OCI-LY3 (cell line): ENCODE data around the gene SLC25A21.

Experiments used
- H2AFZ ChIP-seq: fragments of 200-600, 300-600 bp; shearing (Covaris generic); 2 replicates; pipeline ENCODE4 v1.6.0; 2014; ENCODE audit warnings: antibody characterized with exemption, low read depth, low read length
- H3K27ac ChIP-seq: fragments of 200-600, 300-600 bp; sonication (generic); 2 replicates; pipeline ENCODE4 v1.5.1; 2014; ENCODE audit warnings: mild to moderate bottlenecking, low read length, moderate library complexity, mixed read lengths
- H3K27me3 ChIP-seq: fragments of 200-600, 300-600 bp; sonication (generic); 2 replicates; pipeline ENCODE4 v1.6.1; 2014; ENCODE audit warnings: low read depth, low read length, mixed read lengths
- H3K36me3 ChIP-seq: fragments of 200-600, 300-600 bp; sonication (generic); replicated peaks from 2 replicates; pipeline ENCODE3; 2014; ENCODE audit warnings: low read depth, low read length, mixed read lengths
- H3K4me1 ChIP-seq: fragments of 300-600, 200-600 bp; sonication (generic); 2 replicates; pipeline ENCODE4 v1.6.1; 2014; ENCODE audit warnings: low read length, mixed read lengths
- H3K4me2 ChIP-seq: fragments of 200-600, 300-600 bp; sonication (generic); 2 replicates; pipeline ENCODE4 v1.6.1; 2014; ENCODE audit warnings: low read length, mixed read lengths
- H3K4me3 ChIP-seq: fragments of 300-600, 200-600 bp; sonication (generic); 2 replicates; pipeline ENCODE4 v1.5.1; 2014; ENCODE audit warnings: antibody characterized with exemption, mild to moderate bottlenecking, low read length, moderate library complexity
- H3K79me2 ChIP-seq: fragments of 300-600, 200-600 bp; shearing (Covaris generic); 2 replicates; pipeline ENCODE4 v1.6.1; 2014; ENCODE audit warnings: mild to moderate bottlenecking, low read length, mixed read lengths
- H3K9ac ChIP-seq: fragments of 300-600, 200-600 bp; shearing (Covaris generic); 2 replicates; pipeline ENCODE4 v1.6.0; 2014; ENCODE audit warnings: mild to moderate bottlenecking, low read length, moderate library complexity
- H3K9me3 ChIP-seq: fragments of 200-600, 300-600 bp; shearing (Covaris generic); 2 replicates; pipeline ENCODE4 v1.6.1; 2014; ENCODE audit warnings: low read length, mixed read lengths; ENCODE audit not compliant: insufficient read depth
- H4K20me1 ChIP-seq: fragments of 200-600, 300-600 bp; sonication (generic); 2 replicates; pipeline ENCODE4 v1.6.1; 2016; ENCODE audit warnings: low read length, mixed read lengths; ENCODE audit not compliant: insufficient read depth
- EZH2phosphoT487 ChIP-seq: fragments of 200-600 bp; shearing (Covaris generic); IDR thresholded peaks from 2 replicates; pipeline ENCODE4 v1.6.1; 2018; ENCODE audit warnings: antibody characterized with exemption, mixed run types, low read depth
- TF ChIP-seq, protein P1 (sequence below): fragments of 200-600, 300-600 bp; sonication (generic); IDR thresholded peaks from 2 replicates; pipeline ENCODE4 v1.5.1; 2014; ENCODE audit warnings: antibody characterized with exemption, low read length, low read depth

SLC25A21 gene

DNA sequence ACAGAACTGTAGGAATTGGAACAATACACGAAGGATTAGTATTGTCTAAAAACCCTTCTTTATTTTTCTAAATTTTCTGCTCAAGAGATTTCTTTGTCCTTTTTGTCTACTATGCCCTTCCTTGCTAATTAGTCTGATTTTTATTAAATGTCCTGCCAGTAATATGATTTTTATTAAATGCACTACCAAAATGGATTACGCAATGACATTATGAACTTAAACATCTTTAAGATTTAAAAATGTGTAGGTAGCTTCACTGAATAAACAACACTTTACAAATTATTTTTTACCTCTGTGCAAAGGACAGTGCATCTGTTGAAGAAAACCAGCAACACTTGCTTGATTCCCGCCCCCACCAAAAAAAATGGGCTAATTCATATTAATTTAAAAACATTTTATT lies 519.0 kb downstream of the SLC25A21 start:
- Histone ChIP-seq H3K4me3 (no peak overlapping the region), H3K9ac (no peak overlapping the region), H3K9me3 (no peaks in the 10 kb centered on the region), H3K36me3 (no peaks in the 10 kb centered on the region), H3K27me3 (peaks cover 15% of the 10 kb centered on the region; the same call in 1 of the 2 replicates), H3K4me2 (no peak overlapping the region), H2AFZ (no peak overlapping the region), H4K20me1 (no peaks in the 10 kb centered on the region), H3K79me2 (no peaks in the 10 kb centered on the region), H3K4me1 (no peaks in the 10 kb centered on the region), H3K27ac (no peak overlapping the region)
- TF ChIP-seq, protein P1, sequence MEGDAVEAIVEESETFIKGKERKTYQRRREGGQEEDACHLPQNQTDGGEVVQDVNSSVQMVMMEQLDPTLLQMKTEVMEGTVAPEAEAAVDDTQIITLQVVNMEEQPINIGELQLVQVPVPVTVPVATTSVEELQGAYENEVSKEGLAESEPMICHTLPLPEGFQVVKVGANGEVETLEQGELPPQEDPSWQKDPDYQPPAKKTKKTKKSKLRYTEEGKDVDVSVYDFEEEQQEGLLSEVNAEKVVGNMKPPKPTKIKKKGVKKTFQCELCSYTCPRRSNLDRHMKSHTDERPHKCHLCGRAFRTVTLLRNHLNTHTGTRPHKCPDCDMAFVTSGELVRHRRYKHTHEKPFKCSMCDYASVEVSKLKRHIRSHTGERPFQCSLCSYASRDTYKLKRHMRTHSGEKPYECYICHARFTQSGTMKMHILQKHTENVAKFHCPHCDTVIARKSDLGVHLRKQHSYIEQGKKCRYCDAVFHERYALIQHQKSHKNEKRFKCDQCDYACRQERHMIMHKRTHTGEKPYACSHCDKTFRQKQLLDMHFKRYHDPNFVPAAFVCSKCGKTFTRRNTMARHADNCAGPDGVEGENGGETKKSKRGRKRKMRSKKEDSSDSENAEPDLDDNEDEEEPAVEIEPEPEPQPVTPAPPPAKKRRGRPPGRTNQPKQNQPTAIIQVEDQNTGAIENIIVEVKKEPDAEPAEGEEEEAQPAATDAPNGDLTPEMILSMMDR, result no peak
- TF ChIP-seq EZH2phosphoT487, result no peak

- Histone ChIP-seq H3K9me3 (no peaks in the 10 kb centered on the region), H2AFZ (no peak overlapping the region), H3K27me3 (peaks cover 15% of the 10 kb centered on the region; the same call in 1 of the 2 replicates), H3K4me2 (no peak overlapping the region), H3K9ac (no peak overlapping the region), H3K36me3 (no peaks in the 10 kb centered on the region), H4K20me1 (no peaks in the 10 kb centered on the region), H3K4me3 (no peak overlapping the region), H3K79me2 (no peaks in the 10 kb centered on the region), H3K4me1 (no peaks in the 10 kb centered on the region), H3K27ac (no peak overlapping the region)
- TF ChIP-seq EZH2phosphoT487, result no peak
- TF ChIP-seq, protein P1, result no peak
Observed at GRCh38 chr14:36652542-36653201, 519.7 kb downstream of the SLC25A21 start.

DNA sequence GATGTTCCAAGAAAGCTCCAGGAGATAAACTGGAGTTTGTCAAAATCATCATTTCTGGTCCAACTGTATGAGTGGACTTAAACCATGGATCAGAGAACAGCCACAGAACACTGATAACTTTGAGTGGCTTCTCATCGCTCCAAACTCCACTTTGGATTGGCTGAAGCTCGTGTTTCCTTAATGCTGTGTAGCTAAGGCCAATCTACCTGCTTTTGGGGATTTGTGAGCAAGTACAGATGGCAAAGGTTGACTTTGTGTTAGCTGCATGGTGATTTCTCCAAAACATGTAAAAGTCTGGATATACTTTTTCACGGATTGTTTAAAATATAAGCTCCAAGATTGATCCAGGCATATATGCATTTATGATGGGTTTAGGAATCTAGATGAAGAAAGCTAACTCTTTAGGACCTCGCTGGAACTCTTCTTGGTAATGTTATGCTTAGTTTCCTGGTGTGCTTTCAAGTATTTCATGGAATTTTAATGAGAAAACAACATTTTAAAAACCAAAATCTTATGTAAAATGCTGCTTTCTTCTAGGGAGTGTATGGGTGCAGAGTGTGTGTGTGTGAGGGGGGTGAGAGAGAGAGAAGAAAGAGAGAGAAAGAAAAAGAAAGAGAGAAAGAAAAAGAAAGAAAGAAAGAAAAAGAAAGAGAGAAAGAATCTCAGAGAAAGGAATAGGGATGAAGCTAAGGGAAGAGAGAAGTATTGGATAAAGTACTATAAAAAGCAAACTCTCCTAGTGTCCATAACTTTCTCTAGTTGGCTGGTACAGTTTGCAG lies 522.3 kb downstream of the SLC25A21 start:
- Histone ChIP-seq H3K36me3 (no peaks in the 10 kb centered on the region), H4K20me1 (no peaks in the 10 kb centered on the region), H3K4me2 (no peak overlapping the region), H3K27me3 (peaks cover 15% of the 10 kb centered on the region; the same call in 1 of the 2 replicates), H3K4me1 (no peaks in the 10 kb centered on the region), H3K79me2 (no peaks in the 10 kb centered on the region), H3K4me3 (no peak overlapping the region), H3K27ac (no peak overlapping the region), H3K9ac (no peak overlapping the region), H2AFZ (no peak overlapping the region), H3K9me3 (no peaks in the 10 kb centered on the region)
- TF ChIP-seq, protein P1, result no peak
- TF ChIP-seq EZH2phosphoT487, result no peak
